Astrocyte of the hippocampus (primary cell): ENCODE measurements around the gene DEAF1.

Source experiments
- DNase-seq: peaks from one replicate; pipeline ENCODE4 v3.0.0; 2011; ENCODE audit warnings: low read depth, low spot score

DEAF1 gene

GRCh38 chr11:645536-645935 lies 49.5 kb downstream of the DEAF1 start:
- no peak for DNase-seq

GRCh38 chr11:643849-644738 lies 50.9 kb downstream of the DEAF1 start:
- no peak for DNase-seq

DNA sequence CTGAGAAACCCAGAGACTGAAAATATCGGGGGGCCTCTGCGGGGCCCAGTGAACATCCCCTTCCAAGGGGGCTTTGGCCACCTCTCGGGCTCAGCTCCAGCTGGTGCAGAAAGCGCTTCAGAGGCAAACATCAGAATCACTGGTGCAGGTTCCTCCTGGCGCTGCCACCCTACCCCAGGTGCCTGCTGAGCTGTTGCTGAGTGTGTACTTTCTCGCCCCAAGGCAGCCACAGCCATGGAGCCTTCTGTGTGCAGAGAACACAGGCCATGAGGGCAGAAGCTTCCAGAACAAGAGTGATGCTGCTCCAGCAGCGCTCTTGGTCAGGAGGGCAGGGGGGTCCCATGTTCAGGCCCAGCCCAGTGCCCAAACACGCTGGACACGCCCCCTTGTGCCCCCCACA lies 51.7 kb downstream of the DEAF1 start:
- no peak for DNase-seq

DNA sequence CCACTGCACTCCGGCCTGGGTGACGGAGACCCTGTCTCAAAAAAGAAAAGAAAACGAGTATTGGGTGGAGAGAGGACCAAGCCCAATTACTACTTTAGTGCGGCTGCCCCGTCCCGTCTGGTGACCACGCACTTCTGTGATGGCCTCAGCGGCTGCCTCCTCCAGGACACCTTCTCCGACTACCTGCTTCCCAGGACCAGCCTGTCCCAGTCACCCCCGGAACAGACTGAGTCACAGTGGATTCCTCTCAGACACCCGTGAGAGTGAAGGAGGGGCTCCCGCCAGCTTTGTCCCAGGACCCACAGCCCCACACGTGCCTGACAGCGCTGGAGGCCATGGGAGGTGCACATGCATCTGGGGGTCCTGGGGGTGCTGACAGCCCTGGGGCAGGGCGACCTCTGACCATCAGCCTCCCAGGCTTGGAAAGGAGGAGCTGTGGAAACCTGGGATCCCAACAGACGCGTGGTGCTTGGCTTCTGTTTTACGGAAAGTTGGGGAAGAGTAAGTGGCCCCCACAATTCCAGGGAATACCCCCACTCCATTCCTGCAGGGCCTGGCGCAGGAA lies 53.1 kb downstream of the DEAF1 start:
- no peak for DNase-seq

DNA sequence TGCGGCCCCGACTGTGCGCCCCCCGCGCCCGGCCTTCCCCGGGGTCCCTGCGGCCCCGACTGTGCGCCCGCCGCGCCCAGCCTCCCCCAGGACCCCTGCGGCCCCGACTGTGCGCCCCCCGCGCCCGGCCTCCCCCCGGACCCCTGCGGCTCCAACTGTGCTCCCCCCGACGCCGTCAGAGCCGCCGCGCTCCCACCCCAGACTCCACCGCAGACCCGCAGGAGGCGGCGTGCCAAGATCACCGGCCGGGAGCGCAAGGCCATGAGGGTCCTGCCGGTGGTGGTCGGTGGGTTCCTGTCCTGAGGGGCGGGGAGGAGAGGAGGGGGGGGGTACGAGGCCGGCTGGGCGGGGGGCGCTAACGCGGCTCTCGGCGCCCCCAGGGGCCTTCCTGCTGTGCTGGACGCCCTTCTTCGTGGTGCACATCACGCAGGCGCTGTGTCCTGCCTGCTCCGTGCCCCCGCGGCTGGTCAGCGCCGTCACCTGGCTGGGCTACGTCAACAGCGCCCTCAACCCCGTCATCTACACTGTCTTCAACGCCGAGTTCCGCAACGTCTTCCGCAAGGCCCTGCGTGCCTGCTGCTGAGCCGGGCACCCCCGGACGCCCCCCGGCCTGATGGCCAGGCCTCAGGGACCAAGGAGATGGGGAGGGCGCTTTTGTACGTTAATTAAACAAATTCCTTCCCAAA lies 54.9 kb downstream of the DEAF1 start:
- no peak for DNase-seq

DNA sequence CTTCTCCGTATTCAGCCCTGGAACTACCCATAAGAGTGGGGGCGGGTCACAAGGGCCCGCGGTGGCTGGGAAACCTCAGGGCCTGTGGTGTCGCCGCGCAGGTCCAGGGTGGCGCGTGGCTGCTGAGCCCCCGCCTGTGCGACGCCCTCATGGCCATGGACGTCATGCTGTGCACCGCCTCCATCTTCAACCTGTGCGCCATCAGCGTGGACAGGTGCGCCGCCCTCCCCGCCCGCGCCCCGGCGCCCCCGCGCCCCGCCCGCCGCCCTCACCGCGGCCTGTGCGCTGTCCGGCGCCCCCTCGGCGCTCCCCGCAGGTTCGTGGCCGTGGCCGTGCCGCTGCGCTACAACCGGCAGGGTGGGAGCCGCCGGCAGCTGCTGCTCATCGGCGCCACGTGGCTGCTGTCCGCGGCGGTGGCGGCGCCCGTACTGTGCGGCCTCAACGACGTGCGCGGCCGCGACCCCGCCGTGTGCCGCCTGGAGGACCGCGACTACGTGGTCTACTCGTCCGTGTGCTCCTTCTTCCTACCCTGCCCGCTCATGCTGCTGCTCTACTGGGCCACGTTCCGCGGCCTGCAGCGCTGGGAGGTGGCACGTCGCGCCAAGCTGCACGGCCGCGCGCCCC lies 55.6 kb downstream of the DEAF1 start:
- DNase-seq, result peak; percentile 38

GRCh38 chr11:638631-639331 lies 56.2 kb downstream of the DEAF1 start:
- peak; percentile 84 for DNase-seq

DNA sequence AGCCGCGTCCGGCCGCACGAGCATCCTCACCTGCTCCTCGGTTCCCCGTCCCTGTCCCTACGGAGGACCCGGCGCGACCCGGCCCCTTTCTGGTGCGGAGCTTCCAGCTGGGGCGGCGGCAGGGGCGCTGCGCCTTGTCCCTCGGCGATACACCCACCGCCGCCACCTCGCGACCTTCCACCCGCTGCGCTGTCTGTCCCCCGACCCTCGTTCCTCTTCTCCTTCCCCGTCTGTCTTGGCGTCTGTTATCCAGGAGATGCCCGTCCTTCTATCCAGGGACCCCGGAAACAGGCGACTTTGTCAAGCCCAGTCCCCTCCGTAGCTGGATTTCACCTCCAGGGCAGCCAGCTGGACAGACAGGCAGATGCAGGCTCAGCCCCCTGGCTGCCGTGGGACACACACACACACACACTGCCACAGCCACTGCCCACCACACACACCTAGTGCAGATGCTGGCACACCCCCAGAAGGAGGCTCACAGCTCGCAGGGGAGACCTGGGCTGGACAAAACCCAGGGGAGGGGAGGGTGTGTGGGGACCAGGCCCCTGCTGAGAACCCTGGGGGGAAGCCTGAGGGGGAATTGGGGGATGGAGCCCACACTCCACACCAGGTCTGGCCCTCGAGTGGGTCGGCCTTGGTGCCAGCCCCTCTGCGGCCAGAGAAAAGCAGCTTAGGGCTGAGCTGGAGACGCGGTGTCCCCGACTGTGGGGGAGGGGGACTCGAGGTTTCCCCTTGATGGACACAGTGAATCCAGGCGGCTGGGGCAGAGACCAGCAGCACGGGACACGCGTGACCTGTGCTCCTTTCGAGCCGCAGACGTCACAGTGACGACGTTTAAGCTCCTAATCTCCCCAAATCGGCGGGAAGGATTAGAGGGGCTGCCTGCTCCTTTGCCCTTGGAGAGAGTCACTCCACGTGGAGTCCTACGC lies 57.2 kb downstream of the DEAF1 start:
- DNase-seq, result peak; percentile 46

- no peak for DNase-seq
These were observed 57.8 kb downstream of the DEAF1 start for GRCh38 chr11:637333-637592.

DNA sequence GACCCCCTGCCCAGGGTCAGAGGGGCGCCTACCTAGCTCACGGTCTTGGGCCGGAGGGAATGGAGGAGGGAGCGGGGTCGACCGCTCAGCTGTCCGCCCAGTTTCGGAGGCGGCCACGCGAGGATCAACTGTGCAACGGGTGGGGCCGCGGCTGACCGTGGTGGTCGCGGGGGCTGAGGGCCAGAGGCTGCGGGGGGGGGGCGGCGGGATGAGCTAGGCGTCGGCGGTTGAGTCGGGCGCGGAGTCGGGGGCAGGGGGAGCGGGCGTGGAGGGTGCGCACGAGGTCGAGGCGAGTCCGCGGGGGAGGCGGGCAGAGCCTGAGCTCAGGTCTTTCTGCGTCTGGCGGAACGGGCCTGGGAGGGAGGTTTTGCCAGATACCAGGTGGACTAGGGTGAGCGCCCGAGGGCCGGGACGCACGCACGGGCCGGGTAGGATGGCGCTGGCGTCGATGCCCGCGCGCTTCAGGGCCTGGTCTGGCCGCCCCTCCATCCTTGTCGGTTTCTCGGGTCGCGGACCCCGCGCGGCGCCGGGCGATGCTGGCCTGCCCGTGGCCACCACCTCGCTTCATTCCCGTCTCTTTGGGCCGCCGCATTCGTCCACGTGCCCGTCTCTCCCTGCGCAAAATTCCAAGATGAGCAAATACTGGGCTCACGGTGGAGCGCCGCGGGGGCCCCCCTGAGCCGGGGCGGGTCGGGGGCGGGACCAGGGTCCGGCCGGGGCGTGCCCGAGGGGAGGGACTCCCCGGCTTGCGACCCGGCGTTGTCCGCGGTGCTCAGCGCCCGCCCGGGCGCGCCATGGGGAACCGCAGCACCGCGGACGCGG lies 58.3 kb downstream of the DEAF1 start, which contains the start of gene DRD4:
DRD4 (plus strand) TSS at position 759 of the 822 bp plus-strand sequence; CDS start at position 795, 36 bp downstream.
- peak; percentile 81 for DNase-seq

DNA sequence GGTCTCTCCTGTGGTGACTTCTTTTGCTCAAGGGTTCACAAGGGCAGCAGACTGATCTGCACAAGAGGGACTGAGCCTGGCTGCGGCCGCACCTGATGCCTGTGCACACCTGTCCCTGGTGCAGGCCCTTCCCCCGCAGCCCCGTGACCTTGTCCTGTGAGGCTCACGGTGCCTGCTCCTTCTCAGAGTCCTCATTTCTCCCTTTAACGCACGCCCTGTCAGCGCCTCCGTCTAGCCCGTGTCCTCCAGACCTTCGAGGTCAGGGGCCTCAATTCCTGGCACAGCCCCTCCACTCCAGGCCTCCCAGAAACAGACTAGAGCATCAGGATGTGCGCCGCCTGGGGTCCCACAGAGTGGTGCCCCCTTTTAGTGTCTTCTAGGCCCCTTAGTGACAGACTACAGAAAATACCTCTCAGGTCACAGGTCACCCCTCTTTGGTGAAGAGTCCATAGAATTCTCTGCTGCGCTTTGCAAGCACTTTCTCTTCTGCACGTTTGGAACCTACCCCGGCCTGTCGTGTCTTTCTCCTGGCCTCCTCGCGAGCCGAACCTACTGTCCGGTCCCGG lies 59.0 kb downstream of the DEAF1 start:
- DNase-seq, result no peak

DNA sequence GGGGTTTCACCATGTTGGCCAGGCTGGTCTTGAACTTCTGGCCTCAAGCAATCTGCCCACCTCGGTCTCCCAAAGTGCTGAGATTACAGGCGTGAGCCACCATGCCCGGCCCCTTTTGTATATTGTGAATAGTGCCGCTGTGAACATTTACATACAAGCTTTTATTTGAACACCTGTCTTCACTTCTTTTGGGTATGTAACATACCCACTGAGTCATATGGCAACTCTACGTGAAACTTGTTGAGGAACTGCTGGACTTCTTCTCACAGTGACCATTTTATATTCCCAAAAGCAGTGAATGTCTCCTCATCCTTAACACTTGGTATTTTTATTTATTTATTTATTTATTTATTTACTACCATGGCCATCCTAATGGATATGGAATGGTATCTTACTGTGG lies 64.2 kb downstream of the DEAF1 start:
- no peak for DNase-seq

- DNase-seq, result peak; percentile 53
These were observed 65.8 kb downstream of the DEAF1 start for GRCh38 chr11:629237-629583.

DNA sequence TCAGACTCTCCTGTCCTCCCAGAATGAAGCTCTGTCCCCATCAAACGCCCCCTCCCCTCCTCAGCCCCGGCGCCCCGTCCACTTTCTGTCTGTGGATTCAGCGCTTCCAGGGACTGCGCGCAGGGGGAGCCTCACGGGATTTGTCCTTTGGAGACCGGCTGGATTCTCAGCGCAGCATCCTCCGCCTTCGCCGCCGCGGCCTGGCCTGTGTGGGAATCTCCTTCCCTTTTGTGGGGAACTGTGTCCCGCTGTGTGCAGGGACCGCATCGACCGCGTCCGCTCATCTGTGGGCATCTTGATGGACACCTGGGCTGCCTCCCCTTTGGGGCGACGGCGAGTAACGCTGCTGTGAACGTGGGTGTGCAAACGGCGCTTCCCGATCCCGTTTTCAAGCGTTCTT lies 67.0 kb downstream of the DEAF1 start:
- DNase-seq, result no peak

DNA sequence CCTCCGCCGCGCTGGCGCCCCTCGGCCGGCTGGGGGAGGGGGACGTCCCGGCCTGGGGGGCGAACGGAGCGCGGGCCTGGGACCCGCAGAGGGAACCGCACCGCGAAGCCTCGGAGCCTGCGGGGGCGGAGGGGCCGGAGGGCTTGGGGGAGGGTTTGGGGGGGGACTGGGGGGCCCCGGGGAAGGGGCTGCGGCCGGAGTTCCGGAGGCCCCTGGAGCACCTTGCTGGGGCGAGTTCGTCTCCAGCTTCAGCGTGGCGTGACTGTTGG lies 67.8 kb downstream of the DEAF1 start:
- DNase-seq, result no peak

GRCh38 chr11:626475-627307 lies 68.3 kb downstream of the DEAF1 start, which contains the start of gene SCT:
Gene SCT, minus strand, starts transcription at chr11:627181. Its CDS starts 38 bp downstream, at chr11:627143.
- DNase-seq, result no peak

DNA sequence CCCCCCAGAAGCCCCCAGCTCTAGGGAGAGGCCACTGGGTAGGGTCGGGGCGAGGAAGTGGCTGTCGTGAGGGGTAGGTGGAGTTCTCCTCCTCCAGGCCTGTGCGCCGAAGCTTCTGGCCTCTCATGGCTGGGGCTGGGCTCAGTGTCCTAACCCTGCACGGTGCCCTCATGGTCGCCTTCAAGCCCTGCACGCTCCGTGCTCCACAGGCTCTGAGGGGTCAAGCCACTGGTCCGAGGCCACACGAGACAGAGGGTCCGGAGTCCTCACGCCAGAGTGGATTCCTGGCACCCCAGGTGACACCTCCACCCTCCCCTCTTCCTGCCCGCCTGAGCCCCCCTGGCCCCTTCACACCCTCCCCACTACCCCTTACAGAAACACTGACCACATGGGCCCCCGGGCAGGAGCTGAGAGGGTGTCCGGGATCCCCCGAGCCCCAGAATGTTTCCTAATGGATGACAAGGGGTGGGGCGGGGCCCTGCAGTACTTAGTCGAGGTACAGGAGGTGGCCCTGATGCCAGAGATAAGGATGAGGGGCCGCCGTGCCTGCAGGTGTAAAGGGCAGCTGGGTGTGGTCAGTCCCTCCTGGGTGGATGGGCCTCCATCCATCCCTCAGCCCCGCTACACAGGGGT lies 69.3 kb downstream of the DEAF1 start:
- DNase-seq, result no peak
